ENCODE measurements around the gene CPSF4. TPM values are rescaled to one million over a fixed set of nuclear protein-coding genes. Genes with fewer than 3 reads are reported as not detected.

Gene CPSF4
- 10 to 100 TPM; 30.3 to 31.5 (median 30.5) TPM for polyA plus RNA-seq (ENCODE audit: insufficient read length in 4 of 4)

DNA sequence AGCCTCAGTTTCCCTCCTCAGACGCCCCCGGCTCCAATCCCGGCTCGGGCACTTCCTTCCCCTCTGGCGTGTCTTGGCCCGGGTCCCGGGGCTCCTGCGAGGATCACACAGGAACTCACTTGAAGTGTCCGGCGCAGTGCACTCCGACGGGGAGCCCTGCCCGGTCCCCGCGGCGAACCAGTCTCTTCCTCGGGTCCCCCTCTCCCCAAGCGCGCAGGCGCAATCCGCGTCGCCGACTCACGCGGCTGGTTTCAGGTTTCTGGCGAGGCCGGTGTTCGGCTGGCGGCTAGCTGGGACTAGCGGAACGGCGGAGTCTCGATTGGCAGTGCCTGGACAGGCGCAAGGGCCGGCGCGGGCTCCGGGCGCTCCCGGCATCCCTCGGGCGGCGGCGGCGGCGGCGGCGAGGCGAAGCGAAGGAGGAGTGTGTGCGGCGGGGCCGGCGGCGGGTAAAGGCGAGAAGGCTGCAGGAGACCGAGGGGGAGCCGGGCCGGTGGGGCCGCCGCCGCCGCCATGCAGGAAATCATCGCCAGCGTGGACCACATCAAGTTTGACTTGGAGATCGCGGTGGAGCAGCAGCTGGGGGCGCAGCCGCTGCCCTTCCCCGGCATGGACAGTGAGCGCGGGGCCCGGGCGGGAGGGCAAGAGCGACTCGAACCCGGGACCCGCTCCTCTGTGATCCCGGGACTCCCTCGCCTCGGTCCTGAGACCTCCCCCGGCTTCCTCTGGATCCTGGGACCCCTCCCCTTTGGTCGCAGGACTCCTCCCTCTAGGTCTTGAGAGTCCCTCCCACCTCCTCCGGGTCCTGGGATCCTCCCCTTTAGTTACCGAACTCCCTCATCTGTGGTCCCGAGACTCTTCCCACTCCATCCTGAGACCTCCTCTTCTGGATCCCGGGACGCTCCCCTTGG, at the start of gene CPSF4, which contains the start of gene PTCD1:
CPSF4 (plus strand) TSS at position 371 of the 908 bp plus-strand sequence; CDS start at position 511, 140 bp downstream.
PTCD1 (minus strand) TSS at position 226 of the 908 bp plus-strand sequence. CDS start 3,556 bp downstream, outside the sequence.
- DNase-seq (ENCODE audit: low read depth in 4 of 4, low spot score in 3 of 4): peak; percentile 87 to 90 (median 89)

DNA sequence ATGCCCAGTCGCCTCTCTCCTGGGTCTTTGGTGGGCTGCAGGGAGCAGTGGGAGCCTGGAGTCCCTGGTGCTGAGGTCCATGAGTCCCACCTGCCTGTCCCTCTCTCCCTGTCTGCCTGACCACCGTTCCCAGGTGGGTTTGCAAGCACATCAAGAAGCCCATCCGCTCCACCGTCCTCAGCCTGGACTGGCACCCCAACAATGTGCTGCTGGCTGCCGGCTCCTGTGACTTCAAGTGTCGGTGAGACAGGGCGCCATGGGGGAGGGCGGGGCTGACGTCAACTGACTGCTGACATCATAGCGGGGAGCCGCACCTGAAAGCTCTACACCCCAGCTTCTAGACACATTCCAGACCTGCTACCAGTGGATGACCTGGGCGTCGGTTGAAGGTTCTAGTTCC, 49.0 kb upstream of the CPSF4 start:
- no peak for DNase-seq (ENCODE audit: low read depth in 4 of 4, low spot score in 3 of 4)

DNA sequence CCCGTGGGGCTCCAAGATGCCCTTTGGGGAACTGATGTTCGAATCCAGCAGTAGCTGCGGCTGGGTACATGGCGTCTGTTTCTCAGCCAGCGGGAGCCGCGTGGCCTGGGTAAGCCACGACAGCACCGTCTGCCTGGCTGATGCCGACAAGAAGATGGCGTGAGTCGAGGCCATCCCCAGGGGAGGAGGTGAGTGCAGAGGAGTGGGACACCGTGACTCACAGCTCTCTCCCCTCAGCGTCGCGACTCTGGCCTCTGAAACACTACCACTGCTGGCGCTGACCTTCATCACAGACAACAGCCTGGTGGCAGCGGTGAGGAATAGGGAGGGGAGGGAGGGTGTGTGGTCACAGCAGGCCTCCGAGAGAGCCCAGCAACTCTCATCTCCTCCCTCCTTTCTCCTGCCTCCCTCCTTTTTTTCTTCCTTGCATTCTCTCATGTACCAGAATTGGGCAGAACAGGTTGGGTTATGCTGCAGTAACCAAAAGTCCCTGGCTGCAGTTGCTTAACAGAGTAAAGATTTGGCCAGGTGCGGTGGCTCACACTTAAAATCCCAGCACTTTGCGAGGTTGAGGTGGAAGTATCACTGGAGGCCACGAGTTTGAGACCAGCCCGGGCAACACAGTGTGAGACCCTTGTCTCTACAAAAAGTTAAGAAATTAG, 47.7 kb upstream of the CPSF4 start:
- no peak for DNase-seq (ENCODE audit: low read depth in 4 of 4, low spot score in 3 of 4)

DNA sequence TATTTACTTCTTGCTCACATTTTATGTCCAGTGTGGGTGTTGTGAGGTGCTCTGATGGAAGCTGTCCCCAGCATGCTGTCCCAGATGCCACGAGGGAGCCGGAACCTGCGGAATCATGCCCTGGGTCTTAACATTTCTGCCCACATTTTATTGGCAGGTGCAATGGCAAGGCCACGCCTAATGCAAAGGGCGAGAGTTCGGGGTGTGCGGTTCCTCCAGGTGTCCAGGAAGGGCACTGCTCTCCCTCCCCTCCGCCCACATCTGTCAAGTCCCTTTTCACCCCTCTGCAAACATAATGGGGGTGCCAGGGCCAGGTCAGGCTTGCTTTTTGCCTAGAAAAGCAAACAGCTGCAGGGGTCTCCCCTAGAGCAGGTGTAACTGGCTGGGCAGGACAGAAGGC, 46.7 kb upstream of the CPSF4 start:
- DNase-seq (ENCODE audit: low read depth in 4 of 4, low spot score in 3 of 4): no peak

DNA sequence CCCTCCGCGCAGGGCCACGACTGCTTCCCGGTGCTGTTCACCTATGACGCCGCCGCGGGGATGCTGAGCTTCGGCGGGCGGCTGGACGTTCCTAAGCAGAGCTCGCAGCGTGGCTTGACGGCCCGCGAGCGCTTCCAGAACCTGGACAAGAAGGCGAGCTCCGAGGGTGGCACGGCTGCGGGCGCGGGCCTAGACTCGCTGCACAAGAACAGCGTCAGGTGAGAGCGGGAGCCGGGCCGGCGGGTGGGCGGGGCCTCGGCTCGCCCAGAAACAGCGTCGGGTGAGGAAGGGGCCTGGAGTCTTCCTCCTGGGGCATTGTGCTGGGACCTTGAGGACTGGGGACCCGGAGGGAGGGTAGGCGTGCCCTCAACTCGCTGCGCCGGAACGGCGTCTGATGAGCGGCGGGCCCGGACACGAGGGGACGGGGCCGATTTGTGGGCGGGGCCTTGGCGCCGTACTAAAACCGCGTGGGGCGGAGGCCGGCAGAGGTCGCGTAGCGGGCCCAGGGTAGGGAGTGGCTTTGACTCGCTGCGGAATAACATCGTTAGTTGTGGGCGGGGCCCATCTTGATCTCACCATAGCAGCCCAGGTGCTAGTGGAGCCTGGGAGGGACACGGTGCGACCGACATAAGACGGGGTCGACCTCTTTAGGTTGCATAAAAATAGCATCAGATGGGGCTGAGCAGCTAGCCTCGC, 45.9 kb upstream of the CPSF4 start:
- no peak for DNase-seq (ENCODE audit: low read depth in 4 of 4, low spot score in 3 of 4)

DNA sequence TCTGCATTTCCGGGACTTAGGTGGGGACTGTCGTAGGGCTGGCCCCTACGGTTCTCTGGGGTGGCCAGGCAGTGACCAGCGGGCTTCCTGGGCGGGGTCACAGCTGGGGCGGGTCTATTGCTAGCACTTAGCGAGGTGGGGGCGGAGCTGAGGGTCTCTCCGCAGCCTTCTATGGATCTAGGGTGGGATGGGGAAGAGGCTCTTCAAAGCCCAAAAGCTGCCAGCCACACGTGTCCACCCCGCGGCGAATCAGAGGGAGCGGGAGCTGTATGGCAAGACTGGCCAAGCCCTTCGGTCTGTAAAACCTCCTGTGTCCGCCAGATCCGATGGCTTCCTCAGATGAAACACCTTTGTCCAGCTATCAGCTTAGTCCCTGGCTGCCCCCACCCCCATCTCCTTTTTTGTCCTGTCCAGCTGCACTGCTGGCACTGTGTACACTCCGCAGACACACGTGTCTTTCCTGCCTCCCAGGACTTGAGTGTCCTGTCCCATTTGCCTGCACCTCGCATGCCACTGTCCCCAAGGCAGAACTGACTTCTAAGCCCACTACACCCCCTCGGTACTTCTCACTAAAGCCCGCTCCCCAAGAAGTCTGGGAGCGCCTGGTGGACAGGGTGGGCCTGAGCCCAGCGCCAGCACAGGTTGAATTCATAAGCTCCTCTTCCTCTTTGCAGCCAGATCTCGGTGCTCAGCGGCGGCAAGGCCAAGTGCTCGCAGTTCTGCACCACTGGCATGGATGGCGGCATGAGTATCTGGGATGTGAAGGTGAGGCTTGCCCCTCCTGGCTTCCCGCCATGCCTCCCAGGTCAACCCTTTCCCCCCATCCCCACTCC, 45.2 kb upstream of the CPSF4 start:
- no peak for DNase-seq (ENCODE audit: low read depth in 4 of 4, low spot score in 3 of 4)

DNA sequence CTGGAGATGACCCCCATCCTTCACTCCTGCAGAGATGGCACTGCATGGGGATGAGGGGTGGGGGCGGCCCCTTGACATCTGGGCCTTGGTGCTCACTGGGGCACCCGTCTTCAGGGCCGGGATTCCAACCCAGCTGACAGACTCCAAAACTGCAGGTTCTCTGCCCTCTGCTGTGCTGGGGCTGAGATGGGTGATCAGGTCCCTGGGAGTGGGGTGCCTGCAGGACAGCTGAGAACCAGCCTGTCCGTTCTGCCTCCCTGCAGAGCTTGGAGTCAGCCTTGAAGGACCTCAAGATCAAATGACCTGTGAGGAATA, 44.6 kb upstream of the CPSF4 start:
- no peak for DNase-seq (ENCODE audit: low read depth in 4 of 4, low spot score in 3 of 4)

DNA sequence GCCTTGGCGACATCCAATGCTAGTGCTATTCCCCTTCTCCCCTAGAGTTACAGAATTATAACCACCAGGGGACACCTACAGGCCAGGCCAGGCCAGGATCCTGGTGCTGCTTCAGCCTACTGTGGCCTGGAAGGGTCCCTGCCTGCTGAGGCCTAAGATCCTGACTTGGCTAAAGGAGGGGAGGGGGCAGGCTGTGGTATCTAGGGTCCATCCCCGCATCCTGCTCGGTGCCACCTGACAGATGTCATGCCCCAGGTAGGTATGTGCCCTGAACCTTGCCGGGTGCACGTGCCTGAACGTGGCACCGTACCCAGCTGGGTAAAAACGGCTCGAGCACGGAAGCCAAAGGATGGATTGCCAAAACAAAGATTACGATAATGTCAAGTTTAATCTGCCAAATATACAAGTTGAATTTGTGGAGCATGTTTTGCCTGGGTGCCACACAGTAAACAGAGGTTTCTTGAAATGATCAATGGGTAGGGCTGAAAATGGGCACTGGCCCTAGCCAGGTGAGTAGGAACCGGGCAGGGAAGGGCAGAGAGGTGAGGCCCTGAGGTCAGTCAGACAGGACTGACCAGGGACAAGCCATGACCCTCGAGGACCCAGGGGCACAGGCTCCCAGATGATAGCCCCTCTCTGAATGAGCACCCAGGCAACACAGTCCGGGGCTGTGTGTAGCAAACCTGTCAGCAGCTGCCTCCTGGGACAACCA, 43.0 kb upstream of the CPSF4 start:
- no peak for DNase-seq (ENCODE audit: low read depth in 4 of 4, low spot score in 3 of 4)

DNA sequence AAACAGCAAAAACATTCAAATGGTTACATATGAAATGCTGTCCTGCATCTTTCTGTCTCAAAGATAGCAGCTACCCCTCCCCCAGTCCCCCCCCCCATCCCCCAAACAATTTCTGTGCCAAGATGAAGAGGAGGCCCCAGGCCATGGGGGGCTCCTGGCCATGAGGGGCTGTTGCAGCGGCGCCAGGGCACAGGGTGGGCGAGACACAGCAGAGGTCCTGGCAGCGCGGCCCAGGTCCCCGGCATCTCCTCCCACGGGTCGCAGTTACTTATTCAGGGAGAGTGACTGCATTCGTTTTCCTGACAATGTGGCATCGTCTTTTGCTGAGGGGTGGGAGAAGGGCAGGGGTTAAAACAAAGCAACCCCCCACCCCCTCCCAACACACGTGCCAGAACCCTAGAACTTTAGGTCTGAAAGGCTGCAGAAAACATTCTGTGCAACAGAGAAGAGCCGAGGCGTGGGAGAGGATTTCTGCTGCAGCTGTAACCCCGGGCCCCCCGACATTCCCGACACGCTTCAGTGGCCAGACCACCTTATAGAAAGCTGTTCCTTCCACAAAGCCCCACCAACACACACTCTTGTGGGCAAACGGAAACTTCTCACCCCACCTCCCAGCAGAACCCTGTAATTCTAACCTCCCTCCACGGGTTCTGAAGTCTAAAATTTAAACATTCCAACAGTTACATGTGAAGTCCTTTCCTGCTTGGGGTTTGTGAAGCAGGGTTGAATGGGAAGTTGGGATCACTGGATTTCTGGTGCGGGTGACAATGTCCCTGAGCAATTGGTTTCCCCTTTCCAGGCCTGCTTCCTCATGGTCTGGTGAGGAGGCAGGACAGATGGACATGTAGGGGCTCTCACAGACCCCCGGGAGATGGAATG, 42.1 kb upstream of the CPSF4 start:
- no peak for DNase-seq (ENCODE audit: low read depth in 4 of 4, low spot score in 3 of 4)

DNA sequence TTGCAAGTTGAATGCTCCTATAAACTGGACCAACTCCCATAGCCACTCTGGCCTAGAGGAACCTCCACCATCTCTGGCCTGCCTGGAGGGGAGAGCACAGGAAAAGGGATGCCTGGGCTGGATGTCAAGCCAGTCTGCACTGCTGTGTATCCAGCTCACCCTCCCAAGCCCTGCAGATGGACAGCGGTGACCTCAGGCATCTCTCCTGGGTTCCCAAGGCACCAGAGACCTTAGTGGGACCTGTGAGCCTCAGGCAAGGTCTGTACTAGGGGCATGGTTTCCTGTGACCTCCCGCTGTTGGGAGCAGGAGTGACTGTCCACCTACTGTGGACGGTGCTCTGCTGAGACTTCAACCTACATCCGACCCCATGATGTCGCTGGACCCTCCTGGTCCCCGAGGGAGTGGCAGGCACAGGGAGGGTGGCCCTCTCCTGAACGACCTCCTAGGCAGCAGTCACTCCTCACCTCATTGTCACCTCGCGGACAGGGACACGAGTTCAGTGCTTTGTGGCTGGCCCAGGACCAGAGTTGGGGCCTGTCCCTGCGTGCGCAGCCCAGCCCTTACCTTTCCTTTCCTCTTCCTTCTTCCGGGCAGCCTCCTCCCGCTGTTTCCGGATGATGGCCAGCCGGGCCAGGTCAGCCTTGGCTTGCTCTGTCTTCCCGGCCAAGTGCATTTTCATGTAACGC, 41.3 kb upstream of the CPSF4 start:
- no peak for DNase-seq (ENCODE audit: low read depth in 4 of 4, low spot score in 3 of 4)

DNA sequence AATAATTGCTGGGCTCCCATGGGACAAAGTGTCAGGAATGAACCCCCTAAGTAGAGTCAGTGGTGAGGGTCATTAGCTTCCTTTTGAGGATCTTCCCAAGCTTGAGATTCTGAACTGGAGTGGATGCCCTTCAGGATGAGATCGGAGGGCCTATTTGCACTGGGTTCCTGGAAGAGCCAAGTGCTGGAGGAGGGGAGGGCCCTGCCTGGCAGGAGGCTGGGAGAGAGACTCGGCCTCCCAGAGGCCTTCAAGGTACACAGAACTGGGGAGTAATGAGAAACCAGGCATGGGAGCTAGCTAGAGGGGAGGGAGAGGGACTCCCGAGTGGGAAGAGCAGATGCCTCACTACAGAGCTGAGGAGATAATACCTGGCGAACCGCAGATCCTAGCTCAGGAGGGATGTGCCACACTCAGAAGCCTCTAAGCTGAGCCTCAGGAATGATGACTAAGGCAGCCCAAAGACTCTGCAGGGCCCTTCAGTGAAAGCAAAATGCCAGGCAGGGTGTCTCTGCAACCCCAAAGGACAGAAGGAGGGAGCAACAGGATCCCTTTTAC, 39.8 kb upstream of the CPSF4 start:
- no peak for DNase-seq (ENCODE audit: low read depth in 4 of 4, low spot score in 3 of 4)

DNA sequence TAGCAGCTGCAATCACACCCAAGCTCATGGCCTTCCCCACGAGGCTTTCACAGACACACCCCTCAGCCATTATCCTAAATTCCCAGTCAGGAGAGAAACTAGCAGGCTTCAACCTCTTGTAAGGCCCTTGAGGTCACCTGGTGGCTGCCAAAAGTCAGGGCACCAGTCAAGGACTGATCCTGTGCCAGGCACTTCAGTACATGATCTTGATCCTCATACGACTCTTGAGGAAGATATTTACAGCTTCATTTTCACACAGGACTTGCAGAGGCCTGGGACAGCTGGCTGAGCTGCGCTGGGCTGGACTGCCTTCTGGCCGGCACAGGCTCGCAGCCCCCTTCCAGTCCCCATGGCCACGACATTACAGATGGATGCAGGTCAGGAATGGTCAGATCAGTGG, 39.1 kb upstream of the CPSF4 start:
- DNase-seq (ENCODE audit: low read depth in 4 of 4, low spot score in 3 of 4): no peak

DNA sequence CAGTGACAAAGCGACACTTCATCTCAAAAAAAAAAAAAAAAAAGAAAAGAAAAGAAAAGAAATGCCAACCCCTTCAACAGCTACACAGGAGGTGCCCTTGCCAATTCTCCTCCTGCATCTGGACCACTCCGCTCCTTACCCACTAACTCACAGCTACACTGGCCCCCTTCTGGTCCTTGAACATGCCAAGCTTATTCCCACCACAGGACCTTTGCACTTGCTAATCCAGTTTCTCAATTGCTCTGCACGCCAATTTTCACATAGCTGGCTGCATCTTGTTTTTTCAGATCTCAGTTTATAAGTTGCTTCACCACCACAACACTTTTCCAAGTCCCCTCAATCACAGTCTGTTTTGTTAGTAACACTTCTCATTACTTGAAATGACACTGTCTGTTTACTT, 35.9 kb upstream of the CPSF4 start:
- DNase-seq (ENCODE audit: low read depth in 4 of 4, low spot score in 3 of 4): no peak

DNA sequence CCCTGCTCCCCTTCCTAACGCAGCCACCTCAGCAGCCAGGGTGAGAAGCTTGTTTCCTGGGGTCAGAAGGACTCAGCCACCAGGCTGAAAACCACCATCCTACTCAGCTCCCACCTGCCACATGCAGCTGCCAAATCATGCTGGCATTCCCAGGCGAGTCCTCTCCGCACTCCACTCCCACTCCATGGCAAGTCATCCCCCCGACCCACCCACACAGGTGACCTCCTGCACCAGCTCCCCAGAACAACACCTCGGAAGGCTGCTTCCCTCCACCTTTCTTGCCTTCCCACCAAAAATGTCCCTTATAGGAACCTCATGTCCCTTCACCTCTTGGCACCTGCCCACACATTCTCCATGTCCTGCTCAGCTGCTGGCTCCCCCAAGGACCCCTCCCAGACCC, 35.0 kb upstream of the CPSF4 start:
- DNase-seq (ENCODE audit: low read depth in 4 of 4, low spot score in 3 of 4): no peak

DNA sequence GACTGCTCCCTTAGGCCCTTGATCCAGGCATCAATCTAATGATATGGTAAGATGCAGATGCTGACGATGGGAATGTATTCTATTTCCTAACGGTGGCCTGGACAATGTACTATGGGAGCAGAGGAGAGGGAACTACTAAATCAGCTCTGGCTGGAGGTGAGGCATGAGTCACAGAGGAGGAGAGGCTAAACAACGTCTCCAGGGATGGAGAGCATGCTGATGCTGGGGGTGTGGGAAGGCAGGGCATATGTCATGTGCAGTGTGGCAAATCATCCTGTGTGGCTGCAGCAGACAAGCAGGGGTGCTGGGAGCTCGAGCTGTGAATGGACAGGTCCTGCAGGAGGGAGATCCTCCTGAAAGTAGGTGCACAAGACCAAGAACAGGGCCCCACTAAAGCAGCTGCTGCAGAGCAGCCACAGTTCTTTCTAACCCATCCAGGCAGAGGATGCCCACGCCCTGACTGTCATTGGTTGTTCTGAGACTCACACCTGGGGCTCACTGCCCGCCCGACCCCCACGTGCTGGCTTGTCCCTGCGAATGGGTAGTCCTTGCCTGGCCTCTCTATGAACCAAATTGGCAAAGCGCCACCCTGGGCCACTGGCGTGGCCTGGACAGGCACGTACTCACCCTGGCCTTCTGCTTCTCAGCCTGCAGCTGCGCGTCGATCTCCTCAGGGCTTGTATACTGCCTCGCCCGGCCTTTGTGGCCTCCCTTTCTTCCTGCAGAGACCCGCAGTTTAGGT, 34.3 kb upstream of the CPSF4 start:
- DNase-seq (ENCODE audit: low read depth in 4 of 4, low spot score in 3 of 4): no peak

DNA sequence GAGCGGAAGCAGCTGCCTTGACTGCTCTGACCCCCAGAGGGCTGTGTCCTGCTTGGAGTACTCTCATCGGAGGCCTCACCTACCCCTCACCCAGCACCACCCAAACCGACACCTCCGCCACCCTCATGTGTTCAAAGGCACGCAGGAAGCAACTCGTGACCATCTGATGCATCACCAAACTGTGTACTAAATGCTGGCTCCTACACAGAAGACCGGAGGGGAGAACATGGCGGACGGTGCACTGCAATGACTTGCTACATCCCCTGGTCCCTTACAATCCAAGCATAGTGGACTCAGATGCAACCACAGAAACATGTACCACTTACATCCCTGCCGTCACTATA, 33.8 kb upstream of the CPSF4 start:
- no peak for DNase-seq (ENCODE audit: low read depth in 4 of 4, low spot score in 3 of 4)

DNA sequence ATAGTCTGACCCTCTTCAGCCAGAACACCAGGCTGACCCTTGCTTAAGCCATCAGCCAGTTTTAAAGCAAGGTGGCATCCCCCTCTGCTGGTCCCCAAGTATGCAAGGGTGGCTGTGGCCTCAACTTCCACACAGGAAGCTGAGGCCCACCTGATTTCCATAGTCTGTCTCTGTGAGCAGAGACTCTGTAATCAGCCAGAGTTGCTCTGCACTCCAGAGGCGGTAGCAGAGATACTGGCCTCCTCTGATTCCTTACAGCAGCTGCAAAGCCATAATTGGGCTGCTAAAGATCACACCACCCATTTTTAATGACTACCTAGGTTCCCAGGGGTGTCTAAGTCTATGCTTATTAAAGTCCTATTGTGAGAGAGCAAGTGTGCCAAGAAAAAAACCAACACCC, 32.2 kb upstream of the CPSF4 start:
- DNase-seq (ENCODE audit: low read depth in 4 of 4, low spot score in 3 of 4): no peak

All from right renal pelvis (tissue), 4 donors.